HG02938 (cell line): ENCODE results near the gene TFPI.

Source experiments
- ATAC-seq: cut with Tn5 transposase; IDR thresholded peaks from one replicate; pipeline ENCODE4 v1.9.1; 2021; ENCODE audit warnings: mild to moderate bottlenecking, moderate library complexity; ENCODE audit not compliant: unreplicated experiment

The TFPI gene

GRCh38 chr2:187506416-187506815 lies 47.8 kb downstream of the TFPI start:
- no peak for ATAC-seq

- no peak for ATAC-seq
Measured at GRCh38 chr2:187505065-187505672, 49.1 kb downstream of the TFPI start.

GRCh38 chr2:187504312-187504921 lies 49.8 kb downstream of the TFPI start:
- ATAC-seq = no peak

- no peak for ATAC-seq
Measured at GRCh38 chr2:187503700-187504099, 50.5 kb downstream of the TFPI start.

GRCh38 chr2:187502467-187502866 lies 51.8 kb downstream of the TFPI start:
- no peak for ATAC-seq

- ATAC-seq = no peak
Measured at GRCh38 chr2:187500585-187501359, 53.5 kb downstream of the TFPI start.

GRCh38 chr2:187499941-187500532 lies 54.2 kb downstream of the TFPI start:
- ATAC-seq = peak; percentile 96

- no peak for ATAC-seq
Measured at GRCh38 chr2:187497858-187498463, 56.3 kb downstream of the TFPI start.

GRCh38 chr2:187497140-187497539 lies 57.1 kb downstream of the TFPI start:
- ATAC-seq = no peak

- no peak for ATAC-seq
Measured at GRCh38 chr2:187495324-187495723, 58.9 kb downstream of the TFPI start.

GRCh38 chr2:187493877-187494568 lies 60.2 kb downstream of the TFPI start:
- no peak for ATAC-seq

GRCh38 chr2:187493180-187493579 lies 61.1 kb downstream of the TFPI start:
- ATAC-seq = no peak

- ATAC-seq = no peak
Measured at GRCh38 chr2:187486241-187486640, 68.0 kb downstream of the TFPI start.

- ATAC-seq = no peak
Measured at GRCh38 chr2:187485523-187485922, 68.7 kb downstream of the TFPI start.

- no peak for ATAC-seq
Measured at GRCh38 chr2:187483537-187483936, 70.7 kb downstream of the TFPI start.

GRCh38 chr2:187482796-187483195 lies 71.4 kb downstream of the TFPI start:
- no peak for ATAC-seq

- no peak for ATAC-seq
Measured at GRCh38 chr2:187481543-187481942, 72.7 kb downstream of the TFPI start.

- no peak for ATAC-seq
Measured at GRCh38 chr2:187478719-187479118, 75.5 kb downstream of the TFPI start.

GRCh38 chr2:187477051-187477450 lies 77.2 kb downstream of the TFPI start:
- no peak for ATAC-seq

GRCh38 chr2:187475499-187476248 lies 78.6 kb downstream of the TFPI start:
- peak; percentile 83 for ATAC-seq
